AML-193 (cell line): ENCODE measurements around the gene ST6GALNAC3.
"Not testable (repeated sequence)": the region's sequence is repeated elsewhere in the genome, so short reads cannot be mapped to it uniquely, and the experiment has no call there.

ENCODE experiments used
- DNase-seq, 2 experiments: peaks; one replicate each; lab custom pipeline; 2025; lab: John Stamatoyannopoulos, UW

The ST6GALNAC3 gene

GRCh38 chr1:76109404-76109803 is 34.9 kb downstream of the ST6GALNAC3 start:
- no peak for DNase-seq

GRCh38 chr1:76109901-76110560 is 35.5 kb downstream of the ST6GALNAC3 start:
- no peak for DNase-seq

GRCh38 chr1:76110666-76111065 is 36.1 kb downstream of the ST6GALNAC3 start:
- no peak for DNase-seq

GRCh38 chr1:76112321-76112720 is 37.8 kb downstream of the ST6GALNAC3 start:
- not testable (repeated sequence) for DNase-seq

GRCh38 chr1:76113446-76113845 is 38.9 kb downstream of the ST6GALNAC3 start:
- no peak for DNase-seq

GRCh38 chr1:76115171-76115570 is 40.6 kb downstream of the ST6GALNAC3 start:
- no peak for DNase-seq

- DNase-seq, result no peak
These were observed 47.3 kb downstream of the ST6GALNAC3 start for GRCh38 chr1:76121850-76122249.

GRCh38 chr1:76122271-76122670 is 47.7 kb downstream of the ST6GALNAC3 start:
- no peak for DNase-seq

- not testable (repeated sequence) for DNase-seq
These were observed 49.0 kb downstream of the ST6GALNAC3 start for GRCh38 chr1:76123411-76124064.

- DNase-seq, result no peak
These were observed 49.6 kb downstream of the ST6GALNAC3 start for GRCh38 chr1:76124196-76124595.

- DNase-seq, result no peak
These were observed 51.1 kb downstream of the ST6GALNAC3 start for GRCh38 chr1:76125473-76126219.

GRCh38 chr1:76128096-76128495 is 53.5 kb downstream of the ST6GALNAC3 start:
- DNase-seq, result no peak

- no peak for DNase-seq
These were observed 55.2 kb downstream of the ST6GALNAC3 start for GRCh38 chr1:76129731-76130130.

- DNase-seq, result no peak
These were observed 56.4 kb downstream of the ST6GALNAC3 start for GRCh38 chr1:76130992-76131391.

GRCh38 chr1:76133977-76134376 is 59.4 kb downstream of the ST6GALNAC3 start:
- no peak for DNase-seq

- DNase-seq, result no peak
These were observed 61.3 kb downstream of the ST6GALNAC3 start for GRCh38 chr1:76135835-76136234.

- DNase-seq, result no peak
These were observed 62.3 kb downstream of the ST6GALNAC3 start for GRCh38 chr1:76136894-76137293.

GRCh38 chr1:76137746-76138145 is 63.2 kb downstream of the ST6GALNAC3 start:
- no peak for DNase-seq

GRCh38 chr1:76138217-76138616 is 63.7 kb downstream of the ST6GALNAC3 start:
- DNase-seq, result no peak

GRCh38 chr1:76140227-76140626 is 65.7 kb downstream of the ST6GALNAC3 start:
- DNase-seq, result no peak

GRCh38 chr1:76141929-76142328 is 67.4 kb downstream of the ST6GALNAC3 start:
- DNase-seq, result no peak

- DNase-seq, result no peak
These were observed 68.4 kb downstream of the ST6GALNAC3 start for GRCh38 chr1:76142771-76143540.
